GM21825 (cell line): ENCODE results near the gene NBPF3.

ENCODE experiments used
- ATAC-seq: cut with Tn5 transposase; IDR thresholded peaks from one replicate; pipeline ENCODE4 v1.9.1; 2021; ENCODE audit warnings: mild to moderate bottlenecking, moderate library complexity; ENCODE audit not compliant: unreplicated experiment

Gene NBPF3

GRCh38 chr1:21491488-21492355 lies 51.8 kb downstream of the NBPF3 start:
- no peak for ATAC-seq

GRCh38 chr1:21492356-21492625 lies 52.4 kb downstream of the NBPF3 start:
- ATAC-seq: no peak

GRCh38 chr1:21494196-21494595 lies 54.3 kb downstream of the NBPF3 start:
- ATAC-seq: no peak

- no peak for ATAC-seq
These were observed 55.4 kb downstream of the NBPF3 start for GRCh38 chr1:21495225-21495820.

DNA sequence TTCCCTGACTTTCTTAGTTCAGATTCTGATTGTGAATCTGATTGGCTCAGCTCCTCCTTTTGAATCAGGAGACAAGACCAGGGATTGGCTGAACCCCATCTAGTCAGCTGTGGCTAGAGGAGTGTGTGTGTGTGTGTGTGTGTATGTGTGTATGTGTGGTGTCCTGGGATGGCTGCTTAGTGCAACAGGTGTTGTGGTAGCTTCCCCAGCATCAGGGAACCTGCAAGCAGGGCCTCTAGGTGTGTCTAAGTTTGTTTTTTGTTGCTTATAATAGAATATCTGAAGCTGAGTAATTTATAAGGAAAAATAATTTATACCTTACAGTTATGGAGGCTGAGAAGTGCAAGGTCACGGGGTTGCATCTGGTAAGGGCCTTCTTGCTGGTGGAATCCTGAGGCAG lies 56.1 kb downstream of the NBPF3 start:
- no peak for ATAC-seq

DNA sequence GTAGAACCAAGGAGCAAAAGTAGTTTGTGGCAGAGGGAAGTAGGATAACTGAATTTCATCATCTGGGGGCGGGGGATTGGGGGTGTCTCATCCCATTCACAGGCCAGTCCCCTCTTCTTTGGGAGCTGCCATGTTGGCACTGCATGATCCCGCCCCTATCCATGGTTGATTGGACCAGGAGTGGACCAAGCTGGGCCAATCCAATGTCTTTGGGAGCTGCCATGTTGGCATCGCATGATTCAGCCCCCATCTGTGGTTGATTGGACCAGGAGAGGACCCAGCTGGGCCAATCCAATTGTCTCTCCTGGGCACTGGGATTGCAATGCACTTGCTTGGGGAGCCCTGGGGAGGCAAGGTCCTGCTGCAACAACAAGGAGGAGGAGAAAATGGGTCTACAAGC lies 56.9 kb downstream of the NBPF3 start:
- no peak for ATAC-seq

GRCh38 chr1:21497466-21498061 lies 57.6 kb downstream of the NBPF3 start:
- ATAC-seq: no peak

GRCh38 chr1:21499283-21499950 lies 59.5 kb downstream of the NBPF3 start:
- ATAC-seq: no peak

DNA sequence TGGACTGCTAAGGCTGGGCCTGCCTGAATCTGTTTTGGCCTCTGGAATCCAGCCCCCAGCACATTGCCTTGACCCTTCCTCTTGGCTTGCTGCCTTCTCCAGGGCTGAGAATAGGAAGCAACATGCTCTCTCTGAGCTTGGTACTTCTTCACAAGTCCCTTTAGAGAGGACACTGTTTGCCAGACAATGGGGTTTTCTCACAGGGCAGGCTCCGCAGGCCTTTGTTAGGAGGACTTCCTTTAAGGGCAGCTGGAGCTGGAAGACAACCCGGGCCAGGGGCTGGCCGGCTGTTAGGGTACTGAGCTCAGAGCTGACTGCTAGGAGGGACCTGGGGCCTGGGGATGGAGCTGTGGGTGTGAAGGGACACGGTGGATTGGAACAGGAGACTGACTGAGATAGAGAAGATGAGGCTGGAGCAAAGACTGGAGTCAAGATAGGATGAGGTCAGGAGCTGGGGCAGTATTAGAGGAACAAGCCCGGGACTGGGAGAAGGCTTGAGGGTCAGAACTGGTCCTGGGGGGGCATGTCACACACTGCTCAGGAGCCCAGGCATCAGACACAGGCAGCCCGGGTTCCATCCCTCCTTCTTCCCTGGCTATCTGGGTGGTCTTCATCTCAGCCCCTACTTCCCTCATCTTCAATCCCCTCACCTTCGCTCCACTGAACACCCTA lies 63.9 kb downstream of the NBPF3 start:
- ATAC-seq: no peak

DNA sequence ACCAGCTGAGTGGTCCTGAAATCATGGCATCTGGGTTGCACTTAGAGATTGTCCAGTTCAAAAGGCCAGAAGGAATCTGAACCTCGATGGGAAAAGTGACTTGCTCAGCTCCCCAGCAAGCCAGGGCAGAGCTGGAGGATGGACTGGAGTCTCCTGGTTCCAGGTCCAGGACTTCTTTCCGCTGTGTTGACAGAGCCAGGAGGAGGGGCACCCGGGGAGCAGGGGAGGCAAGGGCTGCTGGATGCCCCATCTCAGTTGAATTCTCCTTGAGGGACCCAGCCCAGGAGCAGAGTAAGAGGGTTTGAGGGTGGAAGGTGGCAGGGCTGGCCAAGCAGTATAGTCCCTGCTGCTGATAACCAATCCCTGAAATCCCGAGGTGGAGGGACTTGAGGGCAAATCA lies 66.9 kb downstream of the NBPF3 start:
- no peak for ATAC-seq

GRCh38 chr1:21507511-21508270 lies 67.8 kb downstream of the NBPF3 start:
- no peak for ATAC-seq

DNA sequence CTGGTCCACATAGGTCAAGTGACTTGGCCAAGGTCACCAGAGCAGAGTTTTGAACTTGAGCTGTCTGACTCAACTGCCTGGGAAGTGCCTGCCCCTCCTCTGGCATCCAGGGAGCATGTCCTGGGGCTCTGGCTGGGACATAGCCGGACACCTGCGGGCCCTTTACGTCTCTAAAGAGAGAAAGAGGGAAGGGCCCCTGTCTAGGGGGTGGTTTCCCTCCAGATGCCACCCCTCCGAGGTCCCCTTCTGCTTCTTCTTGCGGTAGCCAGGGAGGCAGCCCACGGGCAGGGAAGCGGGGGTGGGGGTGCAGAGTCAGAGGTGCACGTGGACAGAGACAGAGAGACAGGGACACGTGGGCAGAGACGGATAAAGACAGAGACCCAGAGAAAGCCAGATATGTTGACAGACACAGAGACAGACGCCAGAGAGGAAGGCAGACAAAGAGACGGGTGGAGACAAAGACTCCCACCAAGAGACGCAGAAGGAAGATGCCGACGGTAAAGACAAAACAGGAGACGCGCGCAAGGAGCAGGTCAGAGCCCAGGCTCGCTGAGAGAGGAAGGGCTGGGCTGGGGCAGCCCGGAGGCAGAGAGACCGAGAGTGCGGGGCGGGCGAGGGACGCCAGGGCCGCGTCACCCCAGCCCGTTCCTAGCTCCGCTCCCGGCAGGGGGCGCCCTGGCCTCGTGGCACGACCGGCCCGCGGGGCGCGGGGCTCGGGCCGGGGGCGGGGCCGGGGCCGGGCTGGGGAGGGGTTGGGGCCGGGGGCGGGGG lies 68.8 kb downstream of the NBPF3 start:
- ATAC-seq: no peak

- ATAC-seq: no peak
These were observed 69.6 kb downstream of the NBPF3 start, which contains the start of gene ALPL for GRCh38 chr1:21509351-21510112. Gene ALPL, plus strand, starts transcription at chr1:21509423. Its CDS starts 44,659 bp downstream, at chr1:21554082.

GRCh38 chr1:21510113-21510493 lies 70.2 kb downstream of the NBPF3 start:
- ATAC-seq: no peak

DNA sequence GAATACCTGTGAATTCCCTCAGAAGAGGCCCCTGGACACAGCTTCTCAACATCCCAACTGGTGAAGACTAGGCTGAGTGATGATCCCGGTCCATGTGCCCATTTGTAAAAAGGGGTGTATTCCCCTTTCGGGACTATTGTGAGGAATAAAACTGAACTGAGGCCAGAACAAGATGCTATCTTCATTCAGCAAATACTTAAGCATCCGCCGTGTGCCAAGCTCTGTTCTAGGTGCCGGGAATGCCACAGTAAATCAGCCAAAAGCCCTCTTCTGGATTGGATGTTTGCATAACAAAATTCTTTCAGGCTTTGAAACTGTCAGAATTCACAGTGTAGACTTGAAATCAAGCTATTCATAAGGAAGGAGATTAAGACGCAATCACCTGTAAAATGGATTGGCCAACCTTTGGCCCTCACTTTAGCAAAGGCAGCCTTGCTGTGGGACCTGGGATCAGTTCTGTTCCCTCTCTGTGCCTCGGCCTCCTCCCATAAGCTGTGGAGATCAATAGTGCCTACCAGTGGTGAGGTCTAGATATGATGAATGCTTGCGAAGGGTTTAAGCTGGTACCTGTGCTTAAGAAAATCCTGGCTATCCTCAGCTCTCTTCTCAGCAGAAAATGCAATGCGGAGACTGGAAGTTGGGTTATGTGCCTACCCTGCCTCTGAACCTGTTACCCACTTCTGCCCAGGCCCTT lies 71.1 kb downstream of the NBPF3 start:
- ATAC-seq: no peak

DNA sequence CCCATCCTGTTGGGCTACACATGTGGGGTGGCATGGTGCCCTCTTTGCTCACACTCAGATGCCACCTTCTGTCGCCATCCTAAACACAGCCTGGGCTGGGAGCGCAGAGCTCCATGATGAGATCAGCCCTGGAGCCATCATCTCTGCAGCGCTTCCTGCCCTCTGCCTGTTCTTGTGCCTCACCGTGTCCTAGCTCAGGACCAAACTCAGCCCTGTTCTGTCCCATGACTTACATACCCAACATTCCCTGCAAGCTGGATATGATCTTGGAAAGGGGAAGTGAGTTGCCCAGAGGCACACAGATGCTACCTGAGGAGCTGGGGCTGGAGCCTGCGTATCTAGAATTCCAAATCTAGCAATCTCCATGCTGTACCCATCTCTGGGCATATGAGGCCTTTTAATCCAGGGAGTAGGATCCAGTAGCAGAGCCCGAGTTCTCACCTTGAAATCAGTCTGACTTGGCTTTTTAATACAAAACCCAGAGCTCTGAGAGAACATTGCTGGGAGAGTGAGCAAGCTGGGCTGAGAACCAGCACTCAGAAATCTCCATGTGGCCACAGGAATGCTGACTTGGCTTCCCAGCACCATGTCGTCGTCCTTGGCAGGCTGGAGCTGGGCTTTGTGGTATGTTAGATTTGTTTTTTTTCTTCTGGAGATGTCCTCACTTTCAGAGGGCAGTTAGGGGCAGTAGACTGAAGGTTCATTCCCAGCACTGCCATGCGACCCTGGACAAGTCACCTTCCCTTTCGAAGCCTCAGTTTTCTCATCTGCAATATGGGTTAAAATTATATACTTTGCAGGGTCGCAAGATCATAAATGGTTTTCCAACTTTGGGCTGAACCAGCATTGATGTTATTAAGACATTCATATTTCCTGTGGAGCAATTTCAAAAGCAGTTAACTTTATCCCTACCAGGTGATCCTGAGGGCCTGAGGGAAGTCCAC lies 71.9 kb downstream of the NBPF3 start:
- ATAC-seq: no peak

DNA sequence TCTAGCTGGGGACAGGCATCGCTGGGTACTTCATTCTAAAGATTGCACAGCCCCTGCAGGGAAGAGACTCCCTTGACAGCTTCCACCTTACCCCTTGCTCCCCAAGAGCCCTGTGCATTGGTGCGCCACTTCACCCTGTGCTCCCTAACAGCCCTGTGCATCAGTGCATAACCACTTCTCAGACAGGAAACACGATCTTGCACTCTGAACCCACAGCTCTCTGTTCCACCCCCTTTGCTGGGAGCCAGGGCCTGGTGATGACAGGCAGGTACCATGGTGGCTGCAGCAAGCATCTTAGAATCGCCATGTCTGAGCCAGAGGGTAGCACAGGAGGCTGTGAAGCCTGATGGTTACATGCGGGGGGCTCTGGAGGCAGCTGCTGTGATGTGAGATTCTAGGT lies 74.3 kb downstream of the NBPF3 start:
- peak; percentile 61 for ATAC-seq
